ENCODE data around the gene MTCH1.
"Not testable (repeated sequence)": the region's sequence is repeated elsewhere in the genome, so short reads cannot be mapped to it uniquely, and the experiment has no call there.

MTCH1 gene

GRCh38 chr6:36954262-36954931 is 31.6 kb downstream of the MTCH1 start, which contains the start of gene PI16:
Gene PI16 (plus strand): TSS chr6:36954738. CDS start chr6:36954761, 23 bp downstream.
- no peak for DNase-seq (ENCODE audit: low read depth)

- no peak for DNase-seq (ENCODE audit: low read depth)
Observed at GRCh38 chr6:36953931-36954261, 32.1 kb downstream of the MTCH1 start.

GRCh38 chr6:36949636-36950035 is 36.4 kb downstream of the MTCH1 start:
- DNase-seq (ENCODE audit: low read depth): no peak

GRCh38 chr6:36949076-36949475 is 36.9 kb downstream of the MTCH1 start:
- not testable (repeated sequence) for DNase-seq (ENCODE audit: low read depth)

- no peak for DNase-seq (ENCODE audit: low read depth)
Observed at GRCh38 chr6:36947570-36948351, 38.2 kb downstream of the MTCH1 start.

GRCh38 chr6:36946526-36946925 is 39.5 kb downstream of the MTCH1 start:
- no peak for DNase-seq (ENCODE audit: low read depth)

GRCh38 chr6:36945301-36945700 is 40.7 kb downstream of the MTCH1 start:
- no peak for DNase-seq (ENCODE audit: low read depth)

GRCh38 chr6:36944650-36945049 is 41.3 kb downstream of the MTCH1 start:
- DNase-seq (ENCODE audit: low read depth): no peak

GRCh38 chr6:36942329-36942728 is 43.7 kb downstream of the MTCH1 start:
- DNase-seq (ENCODE audit: low read depth): not testable (repeated sequence)

- not testable (repeated sequence) for DNase-seq (ENCODE audit: low read depth)
Observed at GRCh38 chr6:36941561-36941960, 44.4 kb downstream of the MTCH1 start.

- no peak for DNase-seq (ENCODE audit: low read depth)
Observed at GRCh38 chr6:36940027-36940426, 46.0 kb downstream of the MTCH1 start.

- not testable (repeated sequence) for DNase-seq (ENCODE audit: low read depth)
Observed at GRCh38 chr6:36939005-36939404, 47.0 kb downstream of the MTCH1 start.

GRCh38 chr6:36938536-36938935 is 47.5 kb downstream of the MTCH1 start:
- DNase-seq (ENCODE audit: low read depth): peak; percentile 47

GRCh38 chr6:36937896-36938295 is 48.1 kb downstream of the MTCH1 start:
- no peak for DNase-seq (ENCODE audit: low read depth)

GRCh38 chr6:36936824-36937223 is 49.2 kb downstream of the MTCH1 start:
- DNase-seq (ENCODE audit: low read depth): no peak

- no peak for DNase-seq (ENCODE audit: low read depth)
Observed at GRCh38 chr6:36934901-36935300, 51.1 kb downstream of the MTCH1 start.

- no peak for DNase-seq (ENCODE audit: low read depth)
Observed at GRCh38 chr6:36933519-36933918, 52.5 kb downstream of the MTCH1 start.

GRCh38 chr6:36933102-36933501 is 52.9 kb downstream of the MTCH1 start:
- no peak for DNase-seq (ENCODE audit: low read depth)

- DNase-seq (ENCODE audit: low read depth): no peak
Observed at GRCh38 chr6:36930483-36930882, 55.5 kb downstream of the MTCH1 start.

GRCh38 chr6:36929607-36930006 is 56.4 kb downstream of the MTCH1 start:
- DNase-seq (ENCODE audit: low read depth): no peak

GRCh38 chr6:36929152-36929551 is 56.8 kb downstream of the MTCH1 start:
- DNase-seq (ENCODE audit: low read depth): no peak

GRCh38 chr6:36928547-36928918 is 57.5 kb downstream of the MTCH1 start:
- DNase-seq (ENCODE audit: low read depth): no peak

GRCh38 chr6:36927691-36928546 is 58.1 kb downstream of the MTCH1 start:
- no peak for DNase-seq (ENCODE audit: low read depth)

Measured in GM04503 (cell line).